Upper lobe of left lung (tissue), 6 donors: ENCODE results near the gene PSMA7. TPM values are rescaled to one million over a fixed set of nuclear protein-coding genes. Genes with fewer than 3 reads are reported as not detected.

Experiments used
- ATAC-seq, 2 donors: fragments of 200-7000 bp; cut with Tn5 transposase; one replicate each; pipeline ENCODE4 v1.9.1; 2022; ENCODE audit warnings: mild to moderate bottlenecking in 2 of 2, moderate library complexity in 2 of 2; ENCODE audit not compliant: low FRiP score in 2 of 2
- DNase-seq, 2 donors: peaks; one replicate each; pipeline ENCODE4 v3.0.0-alpha.2; 2019 to 2020
- H3K27ac ChIP-seq, 4 donors: fragments of 200-600 bp; sonication (generic); one replicate each; pipeline ENCODE4 v1.5.1; 2016 to 2019
- H3K27me3 ChIP-seq, 4 donors: fragments of 200-600 bp; sonication (generic); one replicate each; pipeline ENCODE4 v1.5.1; 2017 to 2019
- H3K36me3 ChIP-seq, 4 donors: fragments of 200-600 bp; sonication (generic); one replicate each; pipeline ENCODE4 v1.5.1; 2016 to 2019
- H3K4me1 ChIP-seq, 4 donors: fragments of 200-600 bp; sonication (generic); one replicate each; pipeline ENCODE4 v1.5.1; 2018 to 2019
- H3K4me3 ChIP-seq, 4 donors: fragments of 200-600 bp; sonication (generic); one replicate each; pipeline ENCODE4 v1.5.1; 2017 to 2019; ENCODE audit warnings: mild to moderate bottlenecking in 2 of 4, moderate library complexity in 1 of 4
- H3K9me3 ChIP-seq, 4 donors: fragments of 200-600 bp; sonication (generic); one replicate each; pipeline ENCODE4 v1.5.1; 2018 to 2019
- EP300 ChIP-seq, 4 donors: sonication (generic); formaldehyde crosslinking; IDR thresholded peaks; one replicate each; pipeline ENCODE4 v1.5.1; 2017; ENCODE audit warnings: antibody characterized with exemption in 4 of 4, control low read depth in 2 of 4
- POLR2A ChIP-seq, 4 donors: fragments of 450-650 bp; IDR thresholded peaks; one replicate each; pipeline ENCODE4 v1.5.1; 2016 to 2017; ENCODE audit warnings: antibody characterized with exemption in 4 of 4, mild to moderate bottlenecking in 2 of 4
- POLR2AphosphoS5 ChIP-seq, 2 donors: sonication (generic); formaldehyde crosslinking; IDR thresholded peaks; one replicate each; pipeline ENCODE4 v1.5.1; 2017; ENCODE audit warnings: antibody characterized with exemption in 2 of 2
- WGBS, 2 donors: methylation state at CpG; one replicate each; pipeline ENCODE4 v1.1.5; 2017 to 2018; 5-methylcytosine and 5-hydroxymethylcytosine counted together
- total RNA-seq, 6 donors: library from RNA; depleted of rRNA in 4 of 6; stranded (reverse); fragments of >200 nt in 4 of 6; gene quantifications; one replicate each; pipeline versions ENCODE4 v1.1.0 to v1.2.1, GENCODE V29; 2016 to 2021
- TF ChIP-seq, protein P1 (sequence below), 6 experiments: fragments of 450-650 bp in 4 of 6; fragments of 200-600 bp in 2 of 6; sonication (generic) in 2 of 6; IDR thresholded peaks; one replicate each; pipeline ENCODE4 v1.5.1; 2016 to 2019; ENCODE audit warnings: antibody characterized with exemption in 6 of 6
- donor health status: DM: no; HTN: no; CAD: no; lungs with moderate emphysema.
- donor health status: DM: no; HTN: yes; CAD: no; lungs with severe emphysema.

Gene PSMA7
- total RNA-seq, 6 donors from 2014 or later, result 186 to 317 (median 240) TPM

DNA sequence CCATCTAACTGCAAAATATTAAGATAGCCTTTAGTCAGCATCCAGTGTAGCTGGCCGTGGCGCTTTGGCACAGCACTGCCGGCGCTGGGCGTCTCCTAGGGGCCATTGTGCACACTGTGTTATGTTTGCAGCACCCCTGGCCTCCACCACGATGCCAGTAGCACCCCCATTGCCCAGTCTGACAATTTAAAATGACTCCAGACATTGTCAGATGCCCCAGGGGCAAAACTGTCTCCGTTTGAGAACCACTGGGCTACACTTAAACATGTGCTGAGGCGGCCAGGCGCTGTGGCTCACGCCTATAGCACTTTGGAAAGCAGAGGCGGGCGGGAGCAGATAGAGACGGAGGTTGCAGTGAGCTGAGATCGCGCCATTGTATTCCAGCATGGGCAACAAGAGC, 33.7 kb upstream of the PSMA7 start:
- H3K4me1 ChIP-seq, result peaks cover 1 to 4% (median 3%) of the 10 kb centered on the region in 4 donors
- ATAC-seq (no peak), DNase-seq (no peak)
- H3K36me3 ChIP-seq, result peaks cover 0 to 54% (median 28%) of the 10 kb centered on the region in 4 donors
- H3K9me3 ChIP-seq, result no peaks in the 10 kb centered on the region
- no peak overlapping the region for H3K4me3 ChIP-seq
- H3K27me3 ChIP-seq, result no peaks in the 10 kb centered on the region
- H3K27ac ChIP-seq, result no peak overlapping the region
- TF ChIP-seq EP300 (IDR thresholded peaks at IDR 0.05), result no peak
- no peak for TF ChIP-seq POLR2AphosphoS5 (IDR thresholded peaks at IDR 0.05)
- no peak for TF ChIP-seq POLR2A (IDR thresholded peaks at IDR 0.05)
- TF ChIP-seq, protein P1, sequence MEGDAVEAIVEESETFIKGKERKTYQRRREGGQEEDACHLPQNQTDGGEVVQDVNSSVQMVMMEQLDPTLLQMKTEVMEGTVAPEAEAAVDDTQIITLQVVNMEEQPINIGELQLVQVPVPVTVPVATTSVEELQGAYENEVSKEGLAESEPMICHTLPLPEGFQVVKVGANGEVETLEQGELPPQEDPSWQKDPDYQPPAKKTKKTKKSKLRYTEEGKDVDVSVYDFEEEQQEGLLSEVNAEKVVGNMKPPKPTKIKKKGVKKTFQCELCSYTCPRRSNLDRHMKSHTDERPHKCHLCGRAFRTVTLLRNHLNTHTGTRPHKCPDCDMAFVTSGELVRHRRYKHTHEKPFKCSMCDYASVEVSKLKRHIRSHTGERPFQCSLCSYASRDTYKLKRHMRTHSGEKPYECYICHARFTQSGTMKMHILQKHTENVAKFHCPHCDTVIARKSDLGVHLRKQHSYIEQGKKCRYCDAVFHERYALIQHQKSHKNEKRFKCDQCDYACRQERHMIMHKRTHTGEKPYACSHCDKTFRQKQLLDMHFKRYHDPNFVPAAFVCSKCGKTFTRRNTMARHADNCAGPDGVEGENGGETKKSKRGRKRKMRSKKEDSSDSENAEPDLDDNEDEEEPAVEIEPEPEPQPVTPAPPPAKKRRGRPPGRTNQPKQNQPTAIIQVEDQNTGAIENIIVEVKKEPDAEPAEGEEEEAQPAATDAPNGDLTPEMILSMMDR (IDR thresholded peaks at IDR 0.05), result no peak
- WGBS, 2 donors, result 91 to 94% methylated on average over 15 of the region's 15 CpGs

DNA sequence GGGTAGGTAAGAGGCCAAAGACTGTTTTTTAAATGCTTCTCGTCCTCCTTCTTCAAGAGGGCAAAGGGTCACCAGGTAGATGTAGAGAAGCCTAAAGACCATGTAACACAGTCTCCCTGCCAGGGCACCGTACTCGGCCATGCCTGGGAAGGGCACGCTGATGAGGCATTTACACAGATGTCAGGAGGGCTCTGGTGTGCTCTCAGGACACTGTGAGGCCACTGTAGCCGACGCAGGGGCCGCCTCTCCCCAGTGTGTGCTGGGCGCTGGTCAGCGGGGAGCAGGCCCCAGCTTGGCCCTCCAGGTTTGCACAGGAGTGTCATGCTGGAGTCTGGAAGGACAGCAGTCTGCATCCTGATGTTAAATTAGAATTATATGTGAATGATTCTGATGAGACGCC, 32.5 kb upstream of the PSMA7 start:
- TF ChIP-seq POLR2A (IDR thresholded peaks at IDR 0.05) (no peak), POLR2AphosphoS5 (IDR thresholded peaks at IDR 0.05) (no peak), EP300 (IDR thresholded peaks at IDR 0.05) (no peak)
- TF ChIP-seq, protein P1 (IDR thresholded peaks at IDR 0.05), result no peak
- DNase-seq (peak in 1 of 2 donors; percentile 63), ATAC-seq (no peak)
- no peaks in the 10 kb centered on the region for H3K9me3 ChIP-seq
- H3K27ac ChIP-seq, result no peak overlapping the region
- WGBS, 2 donors, result 93 to 97% methylated on average over 5 to 10 of the region's 10 CpGs
- no peak overlapping the region for H3K4me3 ChIP-seq
- no peaks in the 10 kb centered on the region for H3K4me1 ChIP-seq
- H3K36me3 ChIP-seq, result peaks cover 0 to 54% (median 28%) of the 10 kb centered on the region in 4 donors
- H3K27me3 ChIP-seq, result no peaks in the 10 kb centered on the region

DNA sequence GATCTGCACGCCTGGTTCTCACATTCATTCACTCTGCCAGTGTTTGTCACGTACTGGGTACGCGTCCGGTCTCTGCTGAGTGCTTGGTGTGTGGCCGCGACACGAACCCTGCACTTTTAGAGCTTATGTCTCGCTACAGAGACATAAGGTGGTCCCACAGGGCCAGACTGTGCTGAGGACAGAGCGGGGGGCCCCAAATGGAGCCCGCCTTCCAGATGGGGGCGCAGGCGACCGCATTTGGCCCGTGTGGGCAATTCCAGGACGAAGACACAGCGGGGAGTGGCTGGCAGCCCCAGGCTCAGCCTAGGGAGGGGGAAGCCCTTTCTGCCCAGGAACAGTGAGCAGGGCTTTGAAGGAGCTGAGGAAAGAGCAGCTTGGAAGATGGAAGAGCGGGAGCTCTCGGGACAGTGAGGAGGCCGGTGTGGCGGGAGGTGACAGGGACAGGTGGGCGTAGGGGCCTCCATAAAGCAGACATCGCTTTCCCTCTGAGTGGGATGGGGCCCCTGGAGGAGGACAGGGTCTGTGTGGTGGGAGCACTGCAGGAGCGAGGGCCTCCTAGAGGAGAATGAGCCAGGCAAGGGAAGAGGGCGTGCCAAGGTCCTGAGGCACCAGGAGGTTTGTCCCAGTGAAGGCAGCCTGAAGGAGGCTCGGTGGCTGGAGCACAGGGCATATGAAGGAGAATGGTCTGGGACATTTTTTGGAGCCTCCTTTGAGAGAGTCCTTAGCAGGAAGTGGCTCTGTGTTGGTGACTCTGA, 31.9 kb upstream of the PSMA7 start:
- Histone ChIP-seq H3K4me3 (no peak overlapping the region), H3K9me3 (no peaks in the 10 kb centered on the region), H3K27ac (no peak overlapping the region), H3K4me1 (no peaks in the 10 kb centered on the region), H3K27me3 (no peaks in the 10 kb centered on the region), H3K36me3 (peaks cover 0 to 54% (median 28%) of the 10 kb centered on the region in 4 donors)
- DNase-seq (peak in 1 of 2 donors; percentile 68), ATAC-seq (no peak)
- 93 to 99% methylated on average over 26 of the region's 26 CpGs for WGBS, 2 donors
- TF ChIP-seq EP300 (IDR thresholded peaks at IDR 0.05) (no peak), POLR2A (IDR thresholded peaks at IDR 0.05) (no peak), POLR2AphosphoS5 (IDR thresholded peaks at IDR 0.05) (no peak)
- TF ChIP-seq, protein P1 (IDR thresholded peaks at IDR 0.05), result no peak

DNA sequence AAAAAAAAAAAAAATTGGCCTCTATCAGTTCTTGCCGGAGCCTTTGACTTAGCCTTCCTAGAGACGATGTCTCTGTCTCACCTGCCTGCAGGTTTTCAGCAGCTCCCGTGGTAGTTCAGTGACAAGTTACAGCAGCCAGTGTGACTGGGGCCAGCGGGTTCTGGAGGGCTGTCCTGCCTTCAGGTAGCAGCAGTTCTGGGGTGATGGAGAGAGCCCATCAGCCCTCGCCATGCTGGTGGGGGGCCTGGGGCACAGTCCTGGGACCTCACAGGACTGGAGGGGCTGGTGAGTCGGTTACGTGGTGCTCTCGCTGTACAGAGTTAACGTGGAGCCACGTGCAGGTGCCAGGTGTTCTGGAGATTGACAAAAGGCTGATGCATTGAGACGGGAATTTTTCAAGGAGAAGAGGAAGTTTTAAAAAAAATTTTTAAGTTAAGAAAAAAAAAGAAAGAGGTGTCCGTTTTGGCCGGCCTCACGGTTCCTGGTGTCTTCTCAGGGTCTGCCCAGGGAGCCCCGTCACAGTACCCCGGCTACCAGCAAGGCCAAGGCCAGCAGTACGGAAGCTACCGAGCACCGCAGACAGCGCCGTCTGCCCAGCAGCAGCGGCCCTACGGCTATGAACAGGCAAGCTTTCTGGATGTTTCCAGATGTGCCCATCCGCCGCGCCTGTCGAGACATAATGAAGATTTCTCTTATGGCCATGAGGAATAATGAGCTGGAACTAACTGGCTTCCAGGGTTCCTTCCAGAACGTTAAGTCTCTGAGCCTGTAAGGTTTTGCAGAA, 31.0 kb upstream of the PSMA7 start:
- no peak for TF ChIP-seq POLR2A (IDR thresholded peaks at IDR 0.05)
- no peak for TF ChIP-seq EP300 (IDR thresholded peaks at IDR 0.05)
- no peak for TF ChIP-seq POLR2AphosphoS5 (IDR thresholded peaks at IDR 0.05)
- TF ChIP-seq, protein P1 (IDR thresholded peaks at IDR 0.05), result no peak
- WGBS, 2 donors, result 96% methylated on average over 28 of the region's 28 CpGs
- ATAC-seq (no peak), DNase-seq (peak in 1 of 2 donors; percentile 67)
- Histone ChIP-seq H3K4me1 (no peaks in the 10 kb centered on the region), H3K4me3 (no peak overlapping the region), H3K36me3 (peaks cover 0 to 53% (median 27%) of the 10 kb centered on the region in 4 donors), H3K27ac (no peak overlapping the region), H3K9me3 (no peaks in the 10 kb centered on the region), H3K27me3 (no peaks in the 10 kb centered on the region)
